GM12865 (cell line): Measurements from ENCODE around the gene LENG8.

Experiments used
- DNase-seq: peaks from one replicate; pipeline ENCODE4 v3.0.0; 2010; ENCODE audit warnings: low read depth
- H3K4me3 ChIP-seq: 2 replicates; pipeline ENCODE4 v1.5.1; 2011; ENCODE audit warnings: mild to moderate bottlenecking, low read depth, low read length, control low read depth
- TF ChIP-seq, protein P1 (sequence below): IDR thresholded peaks from 2 replicates; pipeline ENCODE4 v1.5.1; 2011; ENCODE audit warnings: low read length, control low read depth, low read depth, inconsistent platforms; ENCODE audit not compliant: insufficient read depth; ENCODE audit errors: missing control alignments

Gene LENG8

DNA sequence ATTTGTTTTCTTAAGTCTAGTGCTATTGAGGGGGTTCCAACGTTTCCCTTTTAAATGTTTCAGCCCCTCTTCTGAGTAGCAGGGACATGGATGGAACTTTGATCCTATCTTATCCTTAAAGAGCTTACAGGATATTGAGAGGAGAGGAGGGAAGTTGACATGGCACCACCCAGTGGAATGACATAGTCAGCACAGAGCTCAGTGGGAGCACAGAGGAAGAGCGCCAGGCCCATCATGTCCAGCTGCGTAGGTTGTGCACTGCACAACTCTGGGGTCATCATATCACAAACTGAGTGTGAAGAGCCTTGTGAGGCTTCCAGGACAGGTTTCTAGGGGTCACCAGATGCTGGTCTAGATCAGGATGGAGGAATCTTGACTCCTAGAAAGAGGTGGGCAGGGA, 28.7 kb downstream of the LENG8 start:
- no peak for DNase-seq
- TF ChIP-seq, protein P1, sequence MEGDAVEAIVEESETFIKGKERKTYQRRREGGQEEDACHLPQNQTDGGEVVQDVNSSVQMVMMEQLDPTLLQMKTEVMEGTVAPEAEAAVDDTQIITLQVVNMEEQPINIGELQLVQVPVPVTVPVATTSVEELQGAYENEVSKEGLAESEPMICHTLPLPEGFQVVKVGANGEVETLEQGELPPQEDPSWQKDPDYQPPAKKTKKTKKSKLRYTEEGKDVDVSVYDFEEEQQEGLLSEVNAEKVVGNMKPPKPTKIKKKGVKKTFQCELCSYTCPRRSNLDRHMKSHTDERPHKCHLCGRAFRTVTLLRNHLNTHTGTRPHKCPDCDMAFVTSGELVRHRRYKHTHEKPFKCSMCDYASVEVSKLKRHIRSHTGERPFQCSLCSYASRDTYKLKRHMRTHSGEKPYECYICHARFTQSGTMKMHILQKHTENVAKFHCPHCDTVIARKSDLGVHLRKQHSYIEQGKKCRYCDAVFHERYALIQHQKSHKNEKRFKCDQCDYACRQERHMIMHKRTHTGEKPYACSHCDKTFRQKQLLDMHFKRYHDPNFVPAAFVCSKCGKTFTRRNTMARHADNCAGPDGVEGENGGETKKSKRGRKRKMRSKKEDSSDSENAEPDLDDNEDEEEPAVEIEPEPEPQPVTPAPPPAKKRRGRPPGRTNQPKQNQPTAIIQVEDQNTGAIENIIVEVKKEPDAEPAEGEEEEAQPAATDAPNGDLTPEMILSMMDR: no peak
- no peak overlapping the region for H3K4me3 ChIP-seq

DNA sequence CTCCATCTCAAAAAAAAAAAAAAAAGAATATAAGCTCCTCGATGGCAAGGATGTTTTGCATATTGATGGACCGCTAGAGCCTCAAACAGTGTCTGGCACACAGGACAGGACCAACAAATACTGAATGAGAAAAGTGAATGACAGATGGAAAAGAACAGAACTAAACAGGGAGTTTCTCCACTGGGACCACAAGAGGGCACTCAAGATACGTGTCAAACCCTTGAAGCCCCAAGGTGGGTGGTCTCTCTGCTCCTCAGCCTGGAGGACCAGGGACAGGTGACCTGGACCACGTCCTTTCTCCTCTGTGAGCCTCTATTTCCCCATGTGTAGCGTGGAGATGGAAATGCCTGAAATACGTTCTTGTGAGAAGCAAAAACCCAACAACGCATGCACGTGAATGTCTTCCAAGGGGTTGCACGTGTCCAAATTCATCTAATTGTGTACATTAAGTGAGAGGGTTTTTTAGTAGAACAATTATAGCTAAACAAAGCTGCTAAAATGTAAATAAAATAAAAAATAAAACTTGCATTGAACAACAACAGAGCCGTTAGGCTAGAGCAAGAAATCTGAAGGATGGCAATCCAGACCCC, 29.8 kb downstream of the LENG8 start:
- TF ChIP-seq, protein P1: peak; percentile 75
- no peak overlapping the region for H3K4me3 ChIP-seq
- peak; percentile 68 for DNase-seq

DNA sequence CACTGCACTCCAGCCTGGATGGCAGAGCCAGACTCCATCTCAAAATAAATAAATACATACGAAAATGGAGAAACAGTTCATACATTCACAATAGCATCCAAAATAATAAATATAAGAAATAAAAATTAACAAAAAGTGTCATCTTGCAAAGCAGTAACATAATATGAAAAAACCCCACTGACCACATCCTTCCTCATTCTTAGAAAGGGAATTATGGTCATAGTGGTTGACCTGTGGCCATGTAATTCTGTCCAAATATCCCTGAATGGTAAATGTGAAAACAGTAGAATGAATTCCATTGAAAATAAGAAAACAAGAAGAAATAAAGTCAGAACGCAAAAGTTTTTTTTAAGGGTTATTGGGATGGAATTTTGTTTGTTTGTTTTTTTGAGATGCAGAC, 31.1 kb downstream of the LENG8 start:
- TF ChIP-seq, protein P1: no peak
- no peak for DNase-seq
- H3K4me3 ChIP-seq: no peak overlapping the region

DNA sequence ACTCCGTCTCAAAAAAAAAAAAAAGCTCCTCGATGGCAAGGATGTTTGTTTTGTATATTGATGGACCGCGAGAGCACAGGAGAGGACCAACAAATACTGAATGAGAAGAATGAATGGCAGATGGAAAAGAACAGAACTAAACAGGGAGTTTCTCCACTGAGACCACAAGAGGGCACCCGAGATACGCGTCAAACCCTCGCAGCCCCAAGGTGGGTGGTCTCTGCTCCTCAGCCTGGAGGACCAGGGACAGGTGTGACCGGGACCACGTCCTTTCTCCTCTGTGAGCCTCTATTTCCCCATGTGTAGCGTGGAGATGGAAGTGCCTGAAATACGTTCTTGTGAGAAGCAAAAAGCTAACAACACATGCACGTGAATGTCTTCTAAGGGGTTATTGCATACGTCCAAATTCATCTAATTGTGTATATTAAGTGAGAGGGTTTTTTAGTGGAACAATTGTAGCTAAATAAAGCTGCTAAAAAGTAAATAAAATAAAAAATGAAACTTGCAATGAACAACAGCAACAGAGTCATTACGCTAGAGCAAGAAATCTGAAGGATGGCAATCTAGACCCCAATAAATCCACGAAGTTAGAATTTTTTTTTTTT, 32.4 kb downstream of the LENG8 start:
- TF ChIP-seq, protein P1: peak; percentile 81
- H3K4me3 ChIP-seq: no peak overlapping the region
- peak; percentile 66 for DNase-seq

DNA sequence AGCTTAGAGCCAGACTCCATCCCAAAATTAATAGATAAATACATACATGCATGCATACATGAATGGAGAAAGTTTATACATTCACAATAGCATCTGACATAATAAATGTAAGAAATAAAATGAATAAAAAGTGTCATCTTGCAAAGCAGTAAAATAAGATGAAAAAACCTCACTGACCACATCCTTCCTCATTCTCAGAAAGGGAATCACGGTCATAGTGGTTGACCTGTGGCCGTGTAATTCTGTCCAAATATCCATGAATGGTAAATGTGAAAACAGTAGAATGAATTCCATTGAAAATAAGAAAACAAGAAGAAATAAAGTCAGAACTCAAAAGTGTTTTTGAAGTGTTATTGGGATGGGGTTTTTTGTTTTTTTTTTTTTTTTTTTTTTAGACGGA, 33.9 kb downstream of the LENG8 start:
- no peak overlapping the region for H3K4me3 ChIP-seq
- TF ChIP-seq, protein P1: no peak
- peak; percentile 59 for DNase-seq

DNA sequence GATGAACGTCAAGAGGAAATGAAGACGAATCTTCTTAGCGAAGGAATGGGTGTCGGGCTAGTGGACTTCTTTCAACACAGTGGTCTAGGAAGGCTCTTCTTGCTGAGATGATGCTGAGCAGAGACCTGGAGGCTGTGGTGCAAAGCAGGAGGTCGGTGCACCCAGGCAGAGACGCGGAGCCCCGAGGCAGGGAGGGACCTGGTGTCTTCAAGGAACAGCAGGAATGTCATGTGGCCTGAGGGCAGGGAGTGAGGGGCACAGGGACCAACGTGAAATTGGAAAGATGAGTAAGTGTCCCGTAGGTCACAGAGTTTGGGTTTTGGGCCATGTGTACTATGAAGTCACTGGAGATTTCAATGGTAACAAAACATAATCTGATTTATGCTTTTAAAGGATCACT, 35.5 kb downstream of the LENG8 start:
- no peak overlapping the region for H3K4me3 ChIP-seq
- TF ChIP-seq, protein P1: no peak
- no peak for DNase-seq

DNA sequence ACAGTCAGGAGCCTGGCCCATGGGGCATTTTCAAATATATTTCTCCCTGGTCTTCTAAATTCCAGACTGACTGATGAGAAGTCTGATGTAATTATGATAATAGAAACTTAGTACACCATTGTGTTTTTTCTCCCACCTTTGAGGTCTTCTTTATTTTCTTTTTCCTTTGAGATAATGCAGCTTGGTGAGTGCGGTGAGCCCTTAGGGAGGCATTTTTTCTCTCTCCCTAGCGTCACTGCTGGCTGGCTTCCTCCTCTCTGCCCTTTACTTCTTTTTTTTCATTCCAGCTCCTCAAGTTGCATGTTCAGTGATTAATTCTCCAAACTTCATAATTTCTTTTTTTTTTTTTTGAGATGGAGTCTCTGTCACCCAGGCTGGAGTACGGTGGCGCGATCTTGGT, 36.9 kb downstream of the LENG8 start:
- TF ChIP-seq, protein P1: no peak
- DNase-seq: no peak
- no peak overlapping the region for H3K4me3 ChIP-seq
